Body of pancreas (tissue), 4 donors: ENCODE measurements around the gene SMIM36.

Source experiments
- CTCF ChIP-seq, 7 experiments: fragments of 450-650 bp in 4 of 7; fragments of 200-600 bp in 3 of 7; sonication (generic) in 3 of 7; IDR thresholded peaks; one replicate each; pipeline ENCODE4 v1.5.1; 2016 to 2019; ENCODE audit warnings: antibody characterized with exemption in 7 of 7
- POLR2A ChIP-seq, 3 donors: fragments of 450-650 bp; IDR thresholded peaks; one replicate each; pipeline ENCODE4 v1.6.1; 2016; ENCODE audit warnings: antibody characterized with exemption in 3 of 3, mild to moderate bottlenecking in 2 of 3

- TF ChIP-seq CTCF (IDR thresholded peaks at IDR 0.05) (no peak), POLR2A (IDR thresholded peaks at IDR 0.05) (no peak)
Measured at GRCh38 chr17:55480631-55481315, 30.5 kb downstream of the SMIM36 start.
